K562 (cell line): Measurements from ENCODE around the gene SETD7. TPM values are rescaled to one million over a fixed set of nuclear protein-coding genes. Genes with fewer than 3 reads are reported as not detected.

Source experiments
- ATAC-seq: fragments of 200-7000 bp; cut with Tn5 transposase; 3 replicates; pipeline ENCODE4 v1.9.1; 2020; ENCODE audit warnings: moderate library complexity
- BruUV-seq: library from RNA; stranded (reverse); fragments of 400-500 nt; replicated peaks from 2 replicates; lab custom pipeline; 2021; lab: Mats Ljungman, UMichigan
- CTCF ChIA-PET: fragments of 300-600 bp; formaldehyde crosslinking; extraction: SDS; loops from one replicate; lab custom pipeline; 2021; ENCODE audit warnings: low intra/inter-chr PET ratio; lab: Yijun Ruan, JAX
- POLR2A ChIA-PET: fragments of 300-600, 350-650 bp; sonication (Branson Sonifier 250); formaldehyde crosslinking; extraction: SDS; loops from one replicate; lab custom pipeline; 2021; ENCODE audit warnings: antibody characterized with exemption, inconsistent platforms; lab: Yijun Ruan, JAX
- DNase-seq, 4 experiments: peaks; one replicate each; pipeline versions ENCODE4 v3.0.0 to v3.0.0-alpha.2; 2011 to 2018; ENCODE audit warnings: low spot score in 3 of 4, mixed read lengths in 3 of 4; ENCODE audit errors: extremely low read depth in 1 of 4
- FAIRE-seq: peaks from 2 replicates; lab custom pipeline; 2011; peaks lifted over from hg19 to GRCh38; lab: Jason Lieb, UNC
- H2AFZ ChIP-seq: 2 replicates; pipeline ENCODE4 v1.6.0; 2011; ENCODE audit warnings: low read depth, low read length, control low read depth, inconsistent platforms
- H3K27ac ChIP-seq: fragments of 200-600 bp; 3 replicates; pipeline ENCODE4 v1.8.0; 2011; ENCODE audit warnings: low read depth, mild to moderate bottlenecking, control low read depth, inconsistent platforms, low read length, moderate library complexity, mixed read lengths; ENCODE audit errors: extremely low read depth
- H3K27me3 ChIP-seq, 2 experiments: fragments of 300-600 bp in 1 of 2; 2 replicates in 1 of 2; 3 replicates in 1 of 2; pipeline versions ENCODE4 v1.6.0 to v1.8.0; 2011; ENCODE audit warnings: inconsistent platforms in 2 of 2, low read length in 2 of 2, mild to moderate bottlenecking in 1 of 2, mixed read lengths in 1 of 2, moderate library complexity in 1 of 2; ENCODE audit not compliant: control insufficient read depth in 2 of 2, insufficient read depth in 2 of 2
- H3K36me3 ChIP-seq: fragments of 300-600 bp; 3 replicates; pipeline ENCODE4 v1.8.0; 2011; ENCODE audit warnings: mild to moderate bottlenecking, low read length, inconsistent platforms; ENCODE audit not compliant: control insufficient read depth, insufficient read depth
- H3K4me1 ChIP-seq, 2 experiments: fragments of 200-600 bp in 1 of 2; replicated peaks in 1 of 2; 2 replicates in 1 of 2; 3 replicates in 1 of 2; pipeline versions ENCODE4 v1.5.1 to v1.8.0; 2011; ENCODE audit warnings: inconsistent platforms in 2 of 2, low read length in 2 of 2, mild to moderate bottlenecking in 1 of 2, mixed read lengths in 1 of 2, moderate library complexity in 1 of 2; ENCODE audit not compliant: control insufficient read depth in 2 of 2, insufficient read depth in 2 of 2
- H3K4me2 ChIP-seq: 2 replicates; pipeline ENCODE4 v1.6.1; 2011; ENCODE audit warnings: low read length, control low read depth, inconsistent platforms, mixed read lengths; ENCODE audit not compliant: insufficient read depth
- H3K4me3 ChIP-seq: fragments of 200-600 bp; sonication (generic), shearing (Covaris generic); 2 replicates; pipeline ENCODE4 v1.5.1; 2016; ENCODE audit warnings: control low read depth, inconsistent platforms
- H3K79me2 ChIP-seq: fragments of 200-600 bp; 3 replicates; pipeline ENCODE4 v1.8.0; 2011; ENCODE audit warnings: low read length, inconsistent platforms; ENCODE audit not compliant: control insufficient read depth, insufficient read depth
- H3K9ac ChIP-seq, 2 experiments: 2 replicates each; pipeline versions ENCODE4 v1.6.0 to v1.6.1; 2011; ENCODE audit warnings: low read depth in 2 of 2, low read length in 2 of 2, control low read depth in 1 of 2, inconsistent platforms in 1 of 2, mild to moderate bottlenecking in 1 of 2, mixed read lengths in 1 of 2; ENCODE audit not compliant: insufficient read depth in 1 of 2
- H3K9me1 ChIP-seq: one replicate; pipeline ENCODE4 v1.6.0; 2011; ENCODE audit warnings: inconsistent platforms, mild to moderate bottlenecking, low read length, moderate library complexity; ENCODE audit not compliant: control insufficient read depth, insufficient read depth
- H3K9me3 ChIP-seq: replicated peaks from 2 replicates; pipeline ENCODE4 v1.5.1; 2011; ENCODE audit warnings: low read depth, low read length, inconsistent platforms; ENCODE audit not compliant: control insufficient read depth, insufficient read depth
- H4K20me1 ChIP-seq: replicated peaks from 2 replicates; pipeline ENCODE4 v1.6.1; 2011; ENCODE audit warnings: low read length, inconsistent platforms, mixed read lengths; ENCODE audit not compliant: control insufficient read depth, insufficient read depth
- ASH1L ChIP-seq: fragments of 450-650 bp; IDR thresholded peaks from 2 replicates; pipeline ENCODE4 v1.6.1; 2018; ENCODE audit warnings: borderline replicate concordance, mild to moderate bottlenecking, low read depth; ENCODE audit not compliant: partially characterized antibody
- BCL6 ChIP-seq: fragments of 250-450 bp; sonication (Bioruptor Pico); IDR thresholded peaks from 2 replicates; pipeline ENCODE4 v1.4.0; 2020
- MIER1 ChIP-seq: fragments of 450-650 bp; IDR thresholded peaks from 2 replicates; pipeline ENCODE4 v1.6.1; 2016; ENCODE audit warnings: antibody characterized with exemption, mild to moderate bottlenecking, low read depth
- NONO ChIP-seq, 2 experiments: fragments of 200-400 bp in 1 of 2; fragments of 450-650 bp in 1 of 2; formaldehyde crosslinking in 1 of 2; IDR thresholded peaks; 2 replicates each; pipeline ENCODE4 v1.6.1; 2017; ENCODE audit warnings: low read depth in 2 of 2, mild to moderate bottlenecking in 2 of 2, moderate library complexity in 2 of 2, low read length in 1 of 2
- RAD51 ChIP-seq: fragments of 450-650 bp; IDR thresholded peaks from 2 replicates; pipeline ENCODE4 v1.7.1; 2016; ENCODE audit warnings: low read depth, mild to moderate bottlenecking, borderline replicate concordance
- ZNF217 ChIP-seq: sonication (generic); formaldehyde crosslinking; IDR thresholded peaks from 2 replicates; pipeline ENCODE4 v1.8.0; 2022; ENCODE audit warnings: mild to moderate bottlenecking, missing genetic modification reagents
- ZNF324 ChIP-seq: fragments of 250-450 bp; sonication (Bioruptor Pico); IDR thresholded peaks from 2 replicates; pipeline ENCODE4 v1.4.0; 2020; ENCODE audit warnings: mild to moderate bottlenecking
- ZNF707 ChIP-seq: fragments of 250-450 bp; sonication (Bioruptor Pico); conservative IDR thresholded peaks from 2 replicates; pipeline ENCODE4 v1.8.0; 2022; ENCODE audit warnings: inconsistent platforms, mild to moderate bottlenecking, moderate library complexity
- WGBS: fragments of 100-300 bp; shearing (Covaris generic); methylation state at CpG from one replicate; pipeline ENCODE4 v1.1.6; 2016; ENCODE audit warnings: low coverage, mixed read lengths; ENCODE audit not compliant: insufficient coverage; ENCODE audit errors: missing lambda C conversion rate; 5-methylcytosine and 5-hydroxymethylcytosine counted together
- in situ Hi-C: fragments of 300-500 bp; cut with MboI; formaldehyde crosslinking; loops from 4 replicates; pipeline ENCODE4 v1.15.0; 2018; ENCODE audit warnings: inconsistent platforms, mixed read lengths
- intact Hi-C: fragments of 100-400 bp; cut with micrococcal nuclease; formaldehyde crosslinking; loops from 2 replicates; pipeline ENCODE4 v1.14.2; 2022
- polyA plus RNA-seq, 8 experiments: library from polyadenylated mRNA; depleted of rRNA in 4 of 8; stranded (reverse) in 5 of 8; unstranded in 3 of 8; fragments of >200 nt; fragmentation: Nextera tagmentation in 2 of 8; fragmentation: Illumina TruSeq in 1 of 8; extraction: Ambion mirVana in 2 of 8; extraction: Trizol in 1 of 8; gene quantifications; 2 replicates each; pipeline versions ENCODE4 v1.2.1 to v1.2.3, GENCODE V29; 2011 to 2014; ENCODE audit warnings: inconsistent platforms in 1 of 8, missing spikeins in 1 of 8
- total RNA-seq, 7 experiments: library from RNA; depleted of rRNA in 6 of 7; stranded (reverse); fragments of >200 nt in 6 of 7; fragmentation: Illumina TruSeq in 2 of 7; extraction: Trizol in 2 of 7; gene quantifications; 2 replicates each; pipeline versions ENCODE4 v1.2.1 to v1.2.3, GENCODE V29; 2011 to 2021; ENCODE audit warnings: low replicate concordance in 1 of 7
- TF ChIP-seq, protein P1 (sequence below): fragments of 250-450 bp; sonication (Bioruptor Pico); IDR thresholded peaks from 2 replicates; pipeline ENCODE4 v1.4.0; 2020
- TF ChIP-seq, protein P2 (sequence below): fragments of 450-650 bp; IDR thresholded peaks from 2 replicates; pipeline ENCODE4 v1.6.1; 2017; ENCODE audit warnings: antibody characterized with exemption, mild to moderate bottlenecking
- TF ChIP-seq, protein P3 (sequence below): fragments of 250-450 bp; sonication (Bioruptor Pico); IDR thresholded peaks from 2 replicates; pipeline ENCODE4 v1.5.0; 2021; ENCODE audit warnings: mild to moderate bottlenecking, moderate library complexity

Gene SETD7
- total and polyA plus RNA-seq, 9 of the 15 experiments (the other 6 are each of a cell fraction or from before 2014, with no cell fraction given): 0.37 to 2.4 (median 1.7) TPM

DNA sequence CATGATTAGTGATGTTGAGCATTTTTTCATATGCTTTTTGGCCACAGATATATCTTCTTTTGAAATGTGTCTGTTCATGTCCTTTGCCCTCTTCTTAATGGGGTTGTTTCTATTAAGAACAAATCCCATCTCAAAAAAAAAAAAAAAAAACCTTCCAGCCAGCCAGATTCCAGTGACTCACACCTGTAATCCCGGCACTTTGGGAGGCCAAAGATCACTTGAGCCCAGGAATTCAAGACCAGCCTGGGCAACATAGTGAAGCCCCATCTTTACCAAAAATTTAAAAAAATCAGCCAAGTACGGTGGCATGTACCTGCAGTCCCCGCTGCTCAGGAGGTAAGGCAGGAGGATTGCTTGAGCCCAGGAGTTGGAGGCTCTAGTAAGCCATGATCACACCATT lies 97.0 kb downstream of the SETD7 start:
- Histone ChIP-seq H3K36me3 (no peaks in the 10 kb centered on the region), H3K4me2 (no peak overlapping the region), H3K27ac (no peak overlapping the region), H3K9ac (no peak overlapping the region), H3K27me3 (no peaks in the 10 kb centered on the region), H4K20me1 (no peaks in the 10 kb centered on the region), H2AFZ (no peak overlapping the region), H3K4me3 (no peak overlapping the region), H3K79me2 (peaks cover 24% of the 10 kb centered on the region), H3K9me1 (no peaks in the 10 kb centered on the region)
- DNase-seq (no peak), FAIRE-seq (no peak), ATAC-seq (no peak)
- POLR2A ChIA-PET: interaction anchor here (1.2 kb wide), 1 partner anchor 18 kb away, joined by 3 read pairs; no protein-coding TSS in a partner anchor
- no TSS peak for BruUV-seq
- 84% methylated on average over 3 of the region's 3 CpGs for WGBS
- CTCF ChIA-PET: no interaction called here
- intact Hi-C loops: no loop called here
- TF ChIP-seq ZNF707 (CRISPR knock-in tag) (no peak), BCL6 (CRISPR knock-in tag) (no peak), ASH1L (no peak), NONO (IDR thresholded peaks at IDR 0.05; ENCODE audit: low read depth in 2 of 2, low read length in 1 of 2) (no peak), ZNF217 (CRISPR knock-in tag) (no peak), RAD51 (no peak), MIER1 (no peak), ZNF324 (CRISPR knock-in tag) (no peak)
- TF ChIP-seq, protein P1, sequence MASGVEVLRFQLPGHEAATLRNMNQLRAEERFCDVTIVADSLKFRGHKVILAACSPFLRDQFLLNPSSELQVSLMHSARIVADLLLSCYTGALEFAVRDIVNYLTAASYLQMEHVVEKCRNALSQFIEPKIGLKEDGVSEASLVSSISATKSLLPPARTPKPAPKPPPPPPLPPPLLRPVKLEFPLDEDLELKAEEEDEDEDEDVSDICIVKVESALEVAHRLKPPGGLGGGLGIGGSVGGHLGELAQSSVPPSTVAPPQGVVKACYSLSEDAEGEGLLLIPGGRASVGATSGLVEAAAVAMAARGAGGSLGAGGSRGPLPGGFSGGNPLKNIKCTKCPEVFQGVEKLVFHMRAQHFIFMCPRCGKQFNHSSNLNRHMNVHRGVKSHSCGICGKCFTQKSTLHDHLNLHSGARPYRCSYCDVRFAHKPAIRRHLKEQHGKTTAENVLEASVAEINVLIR (CRISPR knock-in tag): no peak
- TF ChIP-seq, protein P2, sequence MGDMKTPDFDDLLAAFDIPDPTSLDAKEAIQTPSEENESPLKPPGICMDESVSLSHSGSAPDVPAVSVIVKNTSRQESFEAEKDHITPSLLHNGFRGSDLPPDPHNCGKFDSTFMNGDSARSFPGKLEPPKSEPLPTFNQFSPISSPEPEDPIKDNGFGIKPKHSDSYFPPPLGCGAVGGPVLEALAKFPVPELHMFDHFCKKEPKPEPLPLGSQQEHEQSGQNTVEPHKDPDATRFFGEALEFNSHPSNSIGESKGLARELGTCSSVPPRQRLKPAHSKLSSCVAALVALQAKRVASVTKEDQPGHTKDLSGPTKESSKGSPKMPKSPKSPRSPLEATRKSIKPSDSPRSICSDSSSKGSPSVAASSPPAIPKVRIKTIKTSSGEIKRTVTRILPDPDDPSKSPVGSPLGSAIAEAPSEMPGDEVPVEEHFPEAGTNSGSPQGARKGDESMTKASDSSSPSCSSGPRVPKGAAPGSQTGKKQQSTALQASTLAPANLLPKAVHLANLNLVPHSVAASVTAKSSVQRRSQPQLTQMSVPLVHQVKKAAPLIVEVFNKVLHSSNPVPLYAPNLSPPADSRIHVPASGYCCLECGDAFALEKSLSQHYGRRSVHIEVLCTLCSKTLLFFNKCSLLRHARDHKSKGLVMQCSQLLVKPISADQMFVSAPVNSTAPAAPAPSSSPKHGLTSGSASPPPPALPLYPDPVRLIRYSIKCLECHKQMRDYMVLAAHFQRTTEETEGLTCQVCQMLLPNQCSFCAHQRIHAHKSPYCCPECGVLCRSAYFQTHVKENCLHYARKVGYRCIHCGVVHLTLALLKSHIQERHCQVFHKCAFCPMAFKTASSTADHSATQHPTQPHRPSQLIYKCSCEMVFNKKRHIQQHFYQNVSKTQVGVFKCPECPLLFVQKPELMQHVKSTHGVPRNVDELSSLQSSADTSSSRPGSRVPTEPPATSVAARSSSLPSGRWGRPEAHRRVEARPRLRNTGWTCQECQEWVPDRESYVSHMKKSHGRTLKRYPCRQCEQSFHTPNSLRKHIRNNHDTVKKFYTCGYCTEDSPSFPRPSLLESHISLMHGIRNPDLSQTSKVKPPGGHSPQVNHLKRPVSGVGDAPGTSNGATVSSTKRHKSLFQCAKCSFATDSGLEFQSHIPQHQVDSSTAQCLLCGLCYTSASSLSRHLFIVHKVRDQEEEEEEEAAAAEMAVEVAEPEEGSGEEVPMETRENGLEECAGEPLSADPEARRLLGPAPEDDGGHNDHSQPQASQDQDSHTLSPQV: no peak
- TF ChIP-seq, protein P3, sequence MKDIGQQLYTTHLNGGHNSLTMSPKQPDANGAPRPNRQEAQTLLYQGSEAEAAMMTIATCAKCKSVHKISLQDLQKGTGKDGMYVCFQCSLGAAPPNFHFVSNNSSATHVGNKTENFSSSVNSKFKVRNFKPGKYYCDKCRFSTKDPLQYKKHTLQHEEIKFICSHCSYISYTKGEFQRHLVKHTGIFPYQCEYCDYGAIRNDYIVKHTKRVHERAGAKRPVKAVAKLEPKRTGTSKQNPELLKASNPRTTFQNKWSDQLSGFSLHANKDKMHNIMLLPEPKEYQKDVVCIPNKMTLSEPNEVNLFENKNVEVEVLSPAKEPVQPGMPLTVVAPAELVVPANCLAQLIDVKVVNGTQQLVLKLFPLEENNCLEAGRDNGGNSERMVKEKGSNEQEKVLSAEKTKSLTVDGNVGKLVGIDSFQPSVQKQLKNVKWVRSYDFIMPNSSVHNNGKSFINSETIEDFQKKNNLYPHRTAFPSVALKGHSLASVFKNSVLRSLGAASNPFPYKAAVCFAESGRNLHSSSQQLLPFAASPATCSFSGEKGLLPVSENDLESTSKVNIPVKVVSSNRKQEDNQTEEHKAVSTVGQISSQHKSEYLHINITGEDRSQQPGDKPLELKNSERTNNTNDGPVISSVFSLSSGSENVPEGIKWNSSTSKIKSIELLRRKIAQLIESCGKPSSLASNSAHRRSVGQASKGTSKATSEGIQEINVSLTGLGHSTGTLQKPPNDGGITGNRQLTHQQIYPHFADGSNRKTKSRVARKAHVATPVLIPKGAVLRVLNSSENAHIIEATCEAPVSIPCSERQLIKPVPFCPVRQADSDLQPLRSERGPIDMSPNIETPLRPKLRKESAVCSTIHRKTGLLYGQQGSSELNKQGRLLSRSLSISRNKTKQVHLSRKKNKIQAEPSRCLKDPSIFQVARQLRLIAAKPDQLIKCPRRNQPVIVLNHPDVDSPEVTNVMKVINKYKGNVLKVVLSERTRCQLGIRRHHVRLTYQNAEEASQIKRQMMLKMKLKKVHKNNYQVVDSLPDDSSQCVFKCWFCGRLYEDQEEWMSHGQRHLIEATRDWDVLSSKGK (CRISPR knock-in tag): no peak
- TF ChIP-seq, all 486 proteins: peak for 0
- Histone ChIP-seq H3K9me3 (no peaks in the 10 kb centered on the region), H3K4me1 (peaks cover 12 to 18% of the 10 kb centered on the region in 2 experiments; a peak in 4 of 5 replicates)
- in situ Hi-C loops: no loop called here
